HG03354 (cell line): ENCODE data around the gene ID2.
"Not testable (repeated sequence)": the region's sequence is repeated elsewhere in the genome, so short reads cannot be mapped to it uniquely, and the experiment has no call there.

ENCODE experiments used
- ATAC-seq: cut with Tn5 transposase; IDR thresholded peaks from one replicate; pipeline ENCODE4 v1.9.1; 2021; ENCODE audit warnings: mild to moderate bottlenecking; ENCODE audit not compliant: unreplicated experiment, poor library complexity, severe bottlenecking

ID2 gene

DNA sequence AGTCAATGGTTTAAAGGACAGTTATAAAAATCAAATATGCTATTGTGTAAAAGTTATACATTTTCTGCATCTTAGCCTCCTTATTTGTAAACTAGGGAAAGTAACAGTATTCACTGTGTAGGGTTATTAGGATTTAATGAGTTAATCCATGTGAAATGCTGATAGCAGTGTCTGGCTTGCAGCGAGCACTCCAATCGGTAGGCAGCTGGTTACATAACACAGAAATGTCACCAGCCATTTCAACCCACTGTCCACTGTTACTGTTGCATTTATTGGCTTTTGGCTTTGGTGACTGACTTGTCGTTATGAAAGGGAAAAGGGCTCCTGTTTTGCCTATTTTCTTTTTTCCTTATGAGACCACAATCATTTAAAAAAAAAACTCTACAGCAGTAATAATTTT, 38.9 kb downstream of the ID2 start:
- ATAC-seq: no peak

DNA sequence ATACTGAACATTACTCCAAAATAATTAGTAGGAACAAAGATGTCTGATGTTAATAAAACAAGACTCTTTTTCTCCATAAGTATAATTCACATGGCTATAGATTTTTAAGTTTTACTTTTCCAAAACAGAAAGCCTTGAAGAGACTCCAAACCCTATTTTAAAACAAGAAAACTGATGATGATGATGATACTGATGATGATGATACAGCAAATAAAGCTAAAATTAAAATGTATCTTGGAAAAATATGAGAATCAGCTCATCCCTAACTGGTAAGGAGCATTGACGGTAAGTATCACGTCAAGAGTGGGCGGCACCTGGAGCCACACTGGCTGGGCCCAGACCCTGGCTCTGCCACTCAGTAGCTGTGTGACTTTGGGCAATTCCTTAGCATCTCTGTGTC, 39.6 kb downstream of the ID2 start:
- no peak for ATAC-seq

DNA sequence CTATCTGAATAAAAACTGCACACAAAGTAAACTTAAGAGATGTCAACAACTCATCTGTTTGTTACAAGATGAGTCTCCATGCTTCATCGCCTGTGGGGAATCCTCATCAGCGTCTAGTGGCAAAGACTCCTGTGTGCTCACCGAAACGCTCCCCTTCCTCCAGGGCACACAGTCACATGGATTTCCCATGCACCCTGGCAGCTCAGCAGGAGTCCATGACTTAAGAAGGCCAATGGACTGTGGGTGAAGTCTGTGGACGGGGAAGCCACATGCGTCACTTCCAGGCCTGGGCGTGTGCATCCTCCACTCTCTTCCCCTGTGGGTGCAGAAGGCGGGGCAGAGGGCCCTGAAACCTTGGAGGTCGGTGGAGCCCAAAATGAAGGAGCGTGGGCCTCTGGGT, 41.1 kb downstream of the ID2 start:
- no peak for ATAC-seq

DNA sequence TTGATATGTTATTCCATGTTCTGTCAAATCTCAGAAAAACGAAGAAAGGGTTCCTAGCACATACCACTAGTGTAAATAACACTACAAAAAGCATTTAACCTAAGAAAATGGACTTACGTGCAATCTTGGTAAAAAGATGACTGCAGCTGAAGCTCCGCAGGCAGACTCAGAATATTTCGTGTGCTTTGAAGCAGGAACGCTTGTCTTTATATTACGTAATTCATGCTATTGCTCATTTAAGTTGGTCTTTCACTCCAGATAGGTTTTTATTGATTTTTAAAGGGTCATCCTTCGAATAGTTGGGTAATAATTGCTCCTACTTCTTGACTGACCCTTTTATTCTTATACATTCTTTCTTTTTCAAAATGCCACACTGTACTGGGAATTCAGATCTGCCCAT, 44.0 kb downstream of the ID2 start:
- ATAC-seq: no peak

DNA sequence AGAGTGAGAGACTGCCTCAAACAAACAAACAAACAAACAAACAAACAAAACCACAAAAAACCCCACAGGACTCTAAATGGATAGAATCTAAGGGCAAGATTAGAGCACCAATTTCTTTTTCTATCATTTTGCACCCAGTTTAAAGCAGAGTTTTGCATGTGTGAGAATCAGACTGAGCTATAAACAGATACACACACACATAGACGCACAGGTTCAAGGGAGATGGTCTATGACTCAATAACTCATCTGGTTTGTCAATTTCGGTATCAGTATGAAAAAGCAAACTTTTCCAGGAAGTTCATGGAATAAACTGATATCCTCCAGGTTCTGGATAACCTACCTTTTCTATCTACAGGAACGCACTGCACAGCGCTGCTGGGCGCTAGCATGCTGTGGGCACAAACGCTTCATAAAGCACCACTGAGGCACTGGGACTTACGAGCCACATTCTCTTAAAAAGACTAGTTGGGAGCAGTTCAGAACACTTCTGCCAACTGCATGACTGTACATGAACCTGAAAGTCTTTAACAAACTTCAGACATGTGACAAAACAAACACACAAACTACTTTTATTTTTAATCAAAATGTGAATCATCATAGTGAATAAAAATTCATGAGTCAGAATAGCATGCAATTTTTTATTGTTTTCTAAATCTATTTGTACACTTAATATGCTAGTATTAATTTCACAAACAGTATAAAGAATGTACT, 46.6 kb downstream of the ID2 start:
- no peak for ATAC-seq

DNA sequence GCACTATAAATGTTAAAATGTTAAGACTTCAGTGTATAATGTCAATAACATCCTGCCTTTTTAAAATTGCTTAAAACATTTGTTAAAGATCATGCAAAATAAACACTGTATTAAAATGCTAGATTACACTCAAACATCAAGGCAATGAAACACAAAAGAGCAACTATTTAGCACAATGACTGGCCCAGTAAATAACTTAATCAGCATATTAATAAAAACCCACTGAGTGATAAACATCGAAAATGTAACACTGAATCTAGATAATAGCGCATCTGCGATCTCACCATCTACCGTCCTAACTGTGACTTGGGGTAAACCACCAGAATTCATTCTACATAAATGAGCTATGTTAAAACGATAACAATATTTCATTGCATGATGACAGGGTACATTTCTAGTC, 47.2 kb downstream of the ID2 start:
- not testable (repeated sequence) for ATAC-seq

DNA sequence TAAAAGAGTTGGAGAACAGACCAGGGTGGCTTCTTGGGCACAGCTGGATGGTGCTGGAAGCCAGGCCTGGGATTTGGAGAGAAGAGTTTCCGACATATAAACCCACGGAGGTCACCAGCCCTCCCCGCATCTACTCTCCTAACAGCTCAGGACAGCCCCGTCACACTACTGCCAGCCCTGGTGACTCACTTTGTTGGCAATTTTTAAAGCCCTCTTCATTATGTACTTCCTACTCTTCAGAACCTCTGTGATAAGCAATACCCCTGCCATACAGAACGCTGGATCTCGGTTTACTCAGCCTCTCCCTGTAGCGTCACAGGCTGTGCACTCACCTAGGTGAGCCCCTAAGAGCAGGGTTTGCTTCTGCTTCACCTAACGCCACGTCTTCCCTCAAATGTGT, 48.1 kb downstream of the ID2 start:
- ATAC-seq: no peak

DNA sequence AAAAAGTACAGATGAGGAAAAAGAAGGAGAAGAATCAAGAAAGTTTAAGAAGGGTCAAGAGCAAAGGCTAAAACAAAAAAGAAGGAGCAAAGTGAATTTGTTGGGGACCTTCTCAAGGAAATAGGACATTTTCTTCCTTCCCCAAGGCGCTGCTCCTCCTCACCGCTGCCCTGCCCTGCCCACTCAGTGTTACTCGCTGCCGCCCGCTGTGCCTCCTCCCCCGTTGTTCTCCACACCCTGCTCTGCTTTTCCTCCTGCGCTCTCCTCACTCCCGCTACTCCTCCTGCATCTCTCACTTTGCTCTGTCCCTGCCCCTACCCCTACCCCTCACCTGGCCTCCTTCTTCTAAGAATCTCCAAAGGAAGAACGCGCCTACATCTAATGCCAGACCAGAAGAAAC, 50.7 kb downstream of the ID2 start:
- ATAC-seq: no peak
